Astrocyte (in vitro differentiated cells and primary cell): Measurements from ENCODE around the gene HEY2. TPM values are rescaled to one million over a fixed set of nuclear protein-coding genes. Genes with fewer than 3 reads are reported as not detected.

Experiments used
- DNase-seq: peaks from one replicate; pipeline ENCODE4 v3.0.0-alpha.2; 2010; ENCODE audit warnings: low read depth
- FAIRE-seq: peaks from 2 replicates; lab custom pipeline; 2011; peaks lifted over from hg19 to GRCh38; lab: Jason Lieb, UNC
- H2AFZ ChIP-seq: 2 replicates; pipeline ENCODE4 v1.6.0; 2012; ENCODE audit warnings: low read depth, low read length, inconsistent platforms
- H3K27ac ChIP-seq: 2 replicates; pipeline ENCODE4 v1.5.1; 2011; ENCODE audit warnings: low read depth, low read length, inconsistent platforms
- H3K27me3 ChIP-seq: 2 replicates; pipeline ENCODE4 v1.6.0; 2011; ENCODE audit warnings: low read length, inconsistent platforms; ENCODE audit not compliant: insufficient read depth
- H3K36me3 ChIP-seq: 2 replicates; pipeline ENCODE4 v1.5.1; 2011; ENCODE audit warnings: low read length, inconsistent platforms; ENCODE audit not compliant: insufficient read depth
- H3K4me1 ChIP-seq: 2 replicates; pipeline ENCODE4 v1.5.1; 2011; ENCODE audit warnings: low read length, inconsistent platforms; ENCODE audit not compliant: insufficient read depth
- H3K4me2 ChIP-seq: 2 replicates; pipeline ENCODE4 v1.6.0; 2012; ENCODE audit warnings: low read length, inconsistent platforms
- H3K4me3 ChIP-seq: 2 replicates; pipeline ENCODE4 v1.5.1; 2011; ENCODE audit warnings: low read depth, mild to moderate bottlenecking, low read length, inconsistent platforms; ENCODE audit not compliant: insufficient read depth
- H3K79me2 ChIP-seq: 2 replicates; pipeline ENCODE4 v1.6.0; 2012; ENCODE audit warnings: mild to moderate bottlenecking, low read length, inconsistent platforms; ENCODE audit not compliant: insufficient read depth
- H3K9ac ChIP-seq: 2 replicates; pipeline ENCODE4 v1.6.0; 2012; ENCODE audit warnings: mild to moderate bottlenecking, low read length, inconsistent platforms
- H3K9me3 ChIP-seq: 2 replicates; pipeline ENCODE4 v1.5.1; 2012; ENCODE audit warnings: low read depth, mild to moderate bottlenecking, low read length, inconsistent platforms; ENCODE audit not compliant: insufficient read depth
- H4K20me1 ChIP-seq: 2 replicates; pipeline ENCODE4 v1.6.0; 2012; ENCODE audit warnings: low read length, inconsistent platforms; ENCODE audit not compliant: insufficient read depth
- H3K27ac Mint-ChIP-seq: one replicate; pipeline ENCODE4 v1.8.0; 2021; ENCODE audit warnings: mild to moderate bottlenecking, mixed read lengths; ENCODE audit not compliant: unreplicated experiment
- H3K27me3 Mint-ChIP-seq: one replicate; pipeline ENCODE4 v1.8.0; 2021; ENCODE audit warnings: low read depth, mixed read lengths; ENCODE audit not compliant: unreplicated experiment
- H3K36me3 Mint-ChIP-seq: one replicate; pipeline ENCODE4 v1.8.0; 2021; ENCODE audit warnings: low read depth, mixed read lengths; ENCODE audit not compliant: unreplicated experiment
- H3K4me1 Mint-ChIP-seq: one replicate; pipeline ENCODE4 v1.8.0; 2021; ENCODE audit warnings: low read depth, mixed read lengths; ENCODE audit not compliant: unreplicated experiment
- H3K4me3 Mint-ChIP-seq: one replicate; pipeline ENCODE4 v1.8.0; 2021; ENCODE audit warnings: mild to moderate bottlenecking, moderate library complexity, mixed read lengths; ENCODE audit not compliant: unreplicated experiment
- H3K9me3 Mint-ChIP-seq: one replicate; pipeline ENCODE4 v1.8.0; 2021; ENCODE audit warnings: mild to moderate bottlenecking, mixed read lengths; ENCODE audit not compliant: unreplicated experiment
- CTCF ChIP-seq: IDR thresholded peaks from 2 replicates; pipeline ENCODE4 v1.5.1; 2011; ENCODE audit warnings: low read depth, mild to moderate bottlenecking, inconsistent platforms, low read length, moderate library complexity; ENCODE audit not compliant: insufficient read depth
- EZH2 ChIP-seq: IDR thresholded peaks from 2 replicates; pipeline ENCODE4 v1.6.1; 2012; ENCODE audit warnings: mild to moderate bottlenecking, low read length, inconsistent platforms; ENCODE audit not compliant: insufficient read depth
- total RNA-seq: library from RNA; stranded (reverse); gene quantifications from 2 replicates; pipeline ENCODE4 v1.2.1, GENCODE V29; 2021

The HEY2 gene
- total RNA-seq, 1 donor from 2014 or later, result 1.0 TPM

GRCh38 chr6:125745281-125746018 lies 4.0 kb upstream of the HEY2 start:
- Mint-ChIP-seq H3K4me3 (no peak overlapping the region), H3K9me3 (no peaks in the 10 kb centered on the region), H3K36me3 (no peaks in the 10 kb centered on the region), H3K27me3 (peaks cover 19% of the 10 kb centered on the region), H3K4me1 (peaks cover 6% of the 10 kb centered on the region), H3K27ac (no peak overlapping the region)
- FAIRE-seq (no peak), DNase-seq (no peak)
- no peak overlapping the region for H3K27ac ChIP-seq
- no peak overlapping the region for H3K9ac ChIP-seq
- peaks cover 18% of the 10 kb centered on the region for H3K4me1 ChIP-seq
- no peak overlapping the region for H2AFZ ChIP-seq
- no peak overlapping the region for H3K4me3 ChIP-seq
- H3K4me2 ChIP-seq, result no peak overlapping the region
- H4K20me1 ChIP-seq, result no peaks in the 10 kb centered on the region
- no peaks in the 10 kb centered on the region for H3K9me3 ChIP-seq
- H3K36me3 ChIP-seq, result no peaks in the 10 kb centered on the region
- H3K27me3 ChIP-seq, result peaks cover 43% of the 10 kb centered on the region
- TF ChIP-seq CTCF, result no peak
- TF ChIP-seq EZH2, result no peak
- no peaks in the 10 kb centered on the region for H3K79me2 ChIP-seq

DNA sequence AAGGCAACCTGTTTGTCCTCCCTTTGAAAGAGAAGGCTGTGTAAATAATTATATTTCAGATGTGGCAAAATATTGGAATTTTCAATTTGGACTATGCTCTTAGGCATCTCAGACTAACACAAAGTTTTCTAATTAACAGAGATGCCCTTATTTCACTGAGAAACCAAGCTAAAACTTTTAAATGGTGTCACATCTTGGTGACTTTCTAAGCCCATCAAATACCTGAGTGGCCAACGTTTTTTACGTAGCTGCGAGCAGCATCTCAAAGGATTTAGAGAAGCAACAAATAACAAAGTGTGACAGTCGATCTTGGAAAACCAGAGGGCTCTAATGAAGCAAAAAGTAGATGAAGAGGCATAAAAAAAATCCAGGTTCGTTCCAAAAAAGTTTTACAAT lies 3.4 kb upstream of the HEY2 start:
- FAIRE-seq (no peak), DNase-seq (no peak)
- no peaks in the 10 kb centered on the region for H3K36me3 ChIP-seq
- H4K20me1 ChIP-seq, result no peaks in the 10 kb centered on the region
- H3K9me3 ChIP-seq, result no peaks in the 10 kb centered on the region
- peak overlapping the region; percentile 92 for H3K4me3 Mint-ChIP-seq
- H3K9me3 Mint-ChIP-seq, result no peaks in the 10 kb centered on the region
- TF ChIP-seq EZH2 (no peak), CTCF (no peak)
- no peaks in the 10 kb centered on the region for H3K79me2 ChIP-seq
- H3K4me1 Mint-ChIP-seq, result peaks cover 6% of the 10 kb centered on the region
- peak overlapping the region; percentile 95 for H3K4me2 ChIP-seq
- no peak overlapping the region for H3K27ac ChIP-seq
- H3K27ac Mint-ChIP-seq, result peak overlapping the region; percentile 81
- no peaks in the 10 kb centered on the region for H3K36me3 Mint-ChIP-seq
- H3K4me3 ChIP-seq, result peak overlapping the region; percentile 70
- H3K4me1 ChIP-seq, result peaks cover 18% of the 10 kb centered on the region
- peaks cover 22% of the 10 kb centered on the region for H3K27me3 Mint-ChIP-seq
- peaks cover 49% of the 10 kb centered on the region for H3K27me3 ChIP-seq
- H3K9ac ChIP-seq, result no peak overlapping the region
- no peak overlapping the region for H2AFZ ChIP-seq
